ENCODE results near the gene TMEM45A.

Gene TMEM45A

DNA sequence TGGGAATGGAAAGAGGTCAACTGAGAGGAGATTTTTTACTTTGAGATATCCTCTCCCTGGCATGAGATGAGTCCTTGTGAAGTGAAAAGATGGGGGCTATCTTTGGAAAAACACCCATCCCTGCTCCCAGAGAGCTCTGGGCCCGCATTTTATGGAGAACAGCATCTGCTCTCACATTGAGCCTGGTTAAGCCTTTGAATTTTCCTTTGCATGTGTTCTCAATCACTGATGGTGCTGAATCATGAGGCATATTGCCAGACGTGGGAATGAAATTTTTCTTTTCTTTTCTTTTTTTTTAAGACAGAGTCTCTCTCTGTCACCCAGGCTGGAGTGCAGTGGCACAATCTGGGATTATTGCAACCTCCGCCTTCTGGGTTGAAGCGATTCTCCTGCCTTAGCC is 24.4 kb downstream of the TMEM45A start:
- TF ChIP-seq ZFX (IDR thresholded peaks at IDR 0.05): no peak
- no peak overlapping the region for H3K27ac ChIP-seq

DNA sequence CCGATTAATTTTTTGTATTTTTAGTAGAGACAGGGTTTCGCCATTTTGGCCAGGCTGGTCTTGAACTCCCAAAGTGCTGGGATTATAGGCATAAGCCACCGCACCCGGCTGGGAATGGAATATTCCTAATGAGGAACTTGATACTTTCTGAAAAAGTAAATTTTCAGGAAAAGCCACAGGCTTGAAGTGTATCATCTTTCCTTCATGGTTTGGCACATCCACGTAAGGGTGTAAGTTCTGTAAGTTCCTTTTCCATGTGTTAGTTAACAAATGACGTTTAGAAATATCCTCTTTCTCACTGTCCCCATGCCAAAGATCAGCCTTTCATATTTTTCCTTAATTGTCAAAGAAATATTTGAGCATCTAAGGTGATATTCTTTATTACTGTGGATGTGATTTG is 24.9 kb downstream of the TMEM45A start:
- no peak overlapping the region for H3K27ac ChIP-seq
- TF ChIP-seq ZFX (IDR thresholded peaks at IDR 0.05): no peak
- TF ChIP-seq, protein P1, sequence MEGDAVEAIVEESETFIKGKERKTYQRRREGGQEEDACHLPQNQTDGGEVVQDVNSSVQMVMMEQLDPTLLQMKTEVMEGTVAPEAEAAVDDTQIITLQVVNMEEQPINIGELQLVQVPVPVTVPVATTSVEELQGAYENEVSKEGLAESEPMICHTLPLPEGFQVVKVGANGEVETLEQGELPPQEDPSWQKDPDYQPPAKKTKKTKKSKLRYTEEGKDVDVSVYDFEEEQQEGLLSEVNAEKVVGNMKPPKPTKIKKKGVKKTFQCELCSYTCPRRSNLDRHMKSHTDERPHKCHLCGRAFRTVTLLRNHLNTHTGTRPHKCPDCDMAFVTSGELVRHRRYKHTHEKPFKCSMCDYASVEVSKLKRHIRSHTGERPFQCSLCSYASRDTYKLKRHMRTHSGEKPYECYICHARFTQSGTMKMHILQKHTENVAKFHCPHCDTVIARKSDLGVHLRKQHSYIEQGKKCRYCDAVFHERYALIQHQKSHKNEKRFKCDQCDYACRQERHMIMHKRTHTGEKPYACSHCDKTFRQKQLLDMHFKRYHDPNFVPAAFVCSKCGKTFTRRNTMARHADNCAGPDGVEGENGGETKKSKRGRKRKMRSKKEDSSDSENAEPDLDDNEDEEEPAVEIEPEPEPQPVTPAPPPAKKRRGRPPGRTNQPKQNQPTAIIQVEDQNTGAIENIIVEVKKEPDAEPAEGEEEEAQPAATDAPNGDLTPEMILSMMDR (conservative IDR thresholded peaks at IDR 0.05): no peak

DNA sequence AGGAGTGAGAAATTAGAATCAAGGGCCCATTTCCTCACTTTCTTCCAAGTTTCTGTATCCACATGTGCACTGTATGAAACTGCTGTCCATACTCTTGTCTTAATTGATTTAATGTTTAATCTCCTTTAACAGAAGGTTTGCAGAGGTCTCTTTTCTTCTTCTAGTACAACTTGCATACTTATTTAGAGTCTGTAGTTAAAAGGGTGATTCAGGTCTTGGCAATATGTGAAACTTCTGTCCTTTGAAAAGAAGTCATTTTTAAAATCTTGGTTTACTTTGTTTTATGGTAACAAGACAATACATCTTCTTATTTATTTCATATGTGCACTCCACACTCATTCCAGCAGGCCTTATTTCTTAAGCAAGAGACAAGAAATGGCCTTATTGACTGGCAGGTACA is 25.8 kb downstream of the TMEM45A start:
- no peak overlapping the region for H3K27ac ChIP-seq
- no peak for TF ChIP-seq ZFX (IDR thresholded peaks at IDR 0.05)
- TF ChIP-seq, protein P1 (conservative IDR thresholded peaks at IDR 0.05): no peak

DNA sequence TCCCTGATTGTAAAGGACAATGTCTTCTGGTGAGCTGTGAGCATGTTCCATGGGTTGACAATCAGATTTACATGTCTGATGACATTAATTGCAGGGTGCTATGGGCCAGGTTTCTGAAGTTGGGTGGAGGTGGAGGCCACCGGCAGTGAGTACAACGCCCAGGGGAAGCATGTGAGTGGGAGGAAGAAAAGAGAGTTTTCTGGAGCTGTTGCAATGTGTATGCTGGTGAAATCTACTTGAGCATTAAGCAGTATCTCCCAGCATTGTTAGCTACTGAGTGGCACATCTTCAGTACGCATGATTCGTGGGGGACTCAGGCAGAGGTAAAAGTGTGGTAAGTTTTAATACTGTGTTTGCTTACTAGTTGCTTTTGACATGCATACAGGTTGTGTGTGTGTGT is 26.6 kb downstream of the TMEM45A start:
- TF ChIP-seq, protein P1 (conservative IDR thresholded peaks at IDR 0.05): no peak
- TF ChIP-seq ZFX (IDR thresholded peaks at IDR 0.05): no peak
- H3K27ac ChIP-seq: no peak overlapping the region

DNA sequence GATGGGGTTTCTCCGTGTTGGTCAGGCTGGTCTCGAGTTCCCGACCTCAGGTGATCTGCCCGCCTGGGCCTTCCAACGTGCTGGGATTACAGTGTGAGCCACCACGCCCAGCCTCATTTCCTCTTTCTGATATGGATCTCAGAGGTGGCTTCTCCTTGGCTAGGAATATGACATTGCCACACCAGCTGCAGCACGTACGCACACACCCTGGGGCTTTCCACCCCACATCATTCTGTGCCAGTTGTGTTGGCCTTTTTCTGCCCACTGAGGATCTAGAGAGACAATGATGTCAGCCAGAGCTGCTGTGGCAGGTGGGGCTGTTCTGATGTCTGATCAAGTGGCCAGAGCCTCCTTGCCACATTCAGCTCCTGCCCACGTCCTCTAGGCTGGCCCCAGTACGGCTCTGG is 29.0 kb downstream of the TMEM45A start:
- TF ChIP-seq, protein P1 (conservative IDR thresholded peaks at IDR 0.05): no peak
- TF ChIP-seq ZFX (IDR thresholded peaks at IDR 0.05): no peak
- no peak overlapping the region for H3K27ac ChIP-seq

DNA sequence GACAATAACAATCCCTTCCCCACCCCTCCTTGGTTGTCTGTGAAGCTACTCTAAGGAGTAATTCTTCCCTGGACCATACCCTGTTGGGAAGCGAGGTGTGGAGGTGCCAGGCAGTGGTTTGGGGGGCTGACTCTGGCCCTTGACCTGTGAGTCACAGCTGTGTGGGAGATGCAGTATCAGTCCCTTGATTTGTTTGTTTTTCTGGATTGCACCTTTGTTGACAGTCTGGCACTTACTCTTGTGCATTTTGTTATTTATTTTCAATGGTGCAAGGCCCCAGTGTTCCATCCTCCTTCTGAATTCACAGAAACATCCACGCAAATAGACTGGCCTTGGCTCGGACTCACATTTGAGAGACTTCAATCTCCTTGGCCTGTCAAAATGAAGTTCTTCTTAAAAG is 29.7 kb downstream of the TMEM45A start:
- TF ChIP-seq ZFX (IDR thresholded peaks at IDR 0.05): no peak
- TF ChIP-seq, protein P1 (conservative IDR thresholded peaks at IDR 0.05): no peak

DNA sequence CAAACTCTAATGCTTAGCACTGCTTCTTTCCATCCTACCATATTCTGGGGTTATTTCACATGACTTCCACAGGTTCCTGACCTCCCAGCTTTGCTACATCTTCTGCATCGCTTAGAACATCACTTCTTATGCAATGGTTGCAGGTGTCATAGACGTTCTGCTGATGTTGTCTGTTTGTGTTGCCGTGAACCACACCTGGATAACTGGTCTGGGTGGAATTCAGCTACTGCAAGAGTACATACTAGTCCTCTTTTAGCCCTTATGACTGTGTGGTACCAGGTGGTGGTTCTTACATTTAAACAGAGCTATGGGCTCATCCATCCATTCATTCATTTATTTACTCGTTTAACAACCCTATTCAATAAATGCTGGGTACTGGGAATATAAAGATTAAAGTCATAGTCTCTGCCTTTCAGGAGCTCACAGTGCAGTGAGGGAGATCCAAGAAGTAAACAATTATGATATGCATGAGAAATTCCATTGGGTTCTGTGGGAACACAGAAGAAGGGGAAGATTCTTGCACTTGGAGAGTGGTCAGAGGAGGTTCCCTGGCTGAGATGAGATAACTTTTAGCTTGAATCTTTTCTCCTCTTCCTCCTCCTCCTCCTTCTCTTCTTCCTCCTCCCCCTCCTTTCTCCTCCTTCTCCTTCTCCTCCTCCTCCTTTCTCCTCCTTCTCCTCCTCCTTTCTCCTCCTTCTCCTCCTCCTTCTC is 30.8 kb downstream of the TMEM45A start:
- TF ChIP-seq ZFX (IDR thresholded peaks at IDR 0.05): no peak
- TF ChIP-seq, protein P1 (conservative IDR thresholded peaks at IDR 0.05): no peak
- no peak overlapping the region for H3K27ac ChIP-seq

More for the DNA sequence above, 29.7 kb downstream of the TMEM45A start:
- no peak overlapping the region for H3K27ac ChIP-seq
